A549 (cell line): ENCODE measurements around the gene COLEC12. TPM values are rescaled to one million over a fixed set of nuclear protein-coding genes. Genes with fewer than 3 reads are reported as not detected.

ENCODE experiments used
- ATAC-seq, 2 experiments: fragments of 200-7000 bp in 1 of 2; fragments of >200 bp in 1 of 2; cut with Nextera tagmentation in 1 of 2; cut with Tn5 transposase in 1 of 2; 3 replicates each; pipeline versions ENCODE4 v1.8.0 to v1.9.1; 2018 to 2020; ENCODE audit warnings: mild to moderate bottlenecking in 1 of 2, moderate library complexity in 1 of 2
- CTCF ChIA-PET: fragments of 300-600 bp; sonication (Branson Sonifier 250); formaldehyde crosslinking; extraction: SDS; loops from one replicate; lab custom pipeline; 2021; ENCODE audit warnings: antibody characterized with exemption, inconsistent platforms; lab: Yijun Ruan, JAX
- POLR2A ChIA-PET: fragments of 350-600 bp; formaldehyde crosslinking; extraction: SDS; loops from one replicate; lab custom pipeline; 2021; ENCODE audit warnings: antibody characterized with exemption, inconsistent platforms; lab: Yijun Ruan, JAX
- DNase-seq, 2 experiments: peaks; one replicate each; pipeline versions ENCODE4 v3.0.0 to v3.0.0-alpha.2; 2011 to 2016; ENCODE audit warnings: low read depth in 1 of 2, low spot score in 1 of 2
- FAIRE-seq: peaks from 2 replicates; lab custom pipeline; 2011; peaks lifted over from hg19 to GRCh38; lab: Jason Lieb, UNC
- H3K27ac ChIP-seq, 2 experiments: fragments of >200 bp; sonication (Bioruptor Twin); formaldehyde crosslinking; 3 replicates each; pipeline ENCODE4 v1.5.1; 2016 to 2017
- H3K4me1 ChIP-seq: fragments of >200 bp; sonication (Bioruptor Twin); formaldehyde crosslinking; 3 replicates; pipeline ENCODE4 v1.6.1; 2016
- H3K4me2 ChIP-seq: fragments of >200 bp; sonication (Bioruptor Twin); formaldehyde crosslinking; 3 replicates; pipeline ENCODE4 v1.6.1; 2016
- H3K4me3 ChIP-seq: fragments of >200 bp; sonication (Bioruptor Twin); formaldehyde crosslinking; 3 replicates; pipeline ENCODE4 v1.5.1; 2016
- H3K9me3 ChIP-seq: fragments of >200 bp; sonication (Bioruptor Twin); formaldehyde crosslinking; 3 replicates; pipeline ENCODE4 v1.6.1; 2016
- ATOH8 ChIP-seq: fragments of 250-450 bp; sonication (Bioruptor Pico); IDR thresholded peaks from 2 replicates; pipeline ENCODE4 v1.5.0; 2020; ENCODE audit warnings: low read depth, mild to moderate bottlenecking, moderate library complexity
- CBX2 ChIP-seq: fragments of 200-600 bp; sonication (generic); IDR thresholded peaks from 2 replicates; pipeline ENCODE4 v1.6.1; 2016; ENCODE audit warnings: low read depth, mild to moderate bottlenecking, borderline replicate concordance
- CBX8 ChIP-seq: fragments of 200-600 bp; sonication (generic); IDR thresholded peaks from 2 replicates; pipeline ENCODE4 v1.6.1; 2016
- EHF ChIP-seq: fragments of 250-450 bp; sonication (Bioruptor Pico); IDR thresholded peaks from 2 replicates; pipeline ENCODE4 v1.5.0; 2020; ENCODE audit warnings: mild to moderate bottlenecking
- ESRRA ChIP-seq: fragments of 150-350 bp; IDR thresholded peaks from 2 replicates; pipeline ENCODE4 v1.6.1; 2014; ENCODE audit warnings: mild to moderate bottlenecking, low read length, borderline replicate concordance
- FOSL2 ChIP-seq, 2 experiments: fragments of 450-650 bp in 1 of 2; fragments of >200 bp in 1 of 2; sonication (Bioruptor Twin) in 1 of 2; formaldehyde crosslinking; IDR thresholded peaks; 2 replicates each; pipeline versions ENCODE4 v1.5.0 to v1.6.1; 2016 to 2020; ENCODE audit warnings: mild to moderate bottlenecking in 1 of 2, moderate library complexity in 1 of 2
- HOXB13 ChIP-seq: fragments of 250-450 bp; sonication (Bioruptor Pico); IDR thresholded peaks from 2 replicates; pipeline ENCODE4 v1.5.0; 2020; ENCODE audit warnings: low read depth, mild to moderate bottlenecking, moderate library complexity
- HOXB5 ChIP-seq: fragments of 250-450 bp; sonication (Bioruptor Pico); IDR thresholded peaks from 2 replicates; pipeline ENCODE4 v1.5.0; 2020; ENCODE audit warnings: mild to moderate bottlenecking, moderate library complexity
- JUNB ChIP-seq: fragments of >200 bp; sonication (Bioruptor Twin); formaldehyde crosslinking; IDR thresholded peaks from 2 replicates; pipeline ENCODE4 v1.6.1; 2016
- KDM5A ChIP-seq: fragments of 200-600 bp; sonication (generic); IDR thresholded peaks from 2 replicates; pipeline ENCODE4 v1.6.1; 2016; ENCODE audit warnings: antibody characterized with exemption, mild to moderate bottlenecking
- MAFK ChIP-seq: fragments of 450-650 bp; IDR thresholded peaks from 2 replicates; pipeline ENCODE4 v1.6.1; 2014; ENCODE audit not compliant: partially characterized antibody
- MYC ChIP-seq: IDR thresholded peaks from 2 replicates; pipeline ENCODE4 v1.6.1; 2012; ENCODE audit warnings: mild to moderate bottlenecking, inconsistent platforms, low read length, improper control_type of control experiment, borderline replicate concordance
- NFE2L2 ChIP-seq: fragments of 150-350 bp; conservative IDR thresholded peaks from 2 replicates; pipeline ENCODE4 v1.6.1; 2014; ENCODE audit warnings: low read length
- PBX3 ChIP-seq: IDR thresholded peaks from 2 replicates; pipeline ENCODE4 v1.6.1; 2012
- PHF8 ChIP-seq: fragments of 200-600 bp; sonication (generic); IDR thresholded peaks from 2 replicates; pipeline ENCODE4 v1.6.1; 2016; ENCODE audit warnings: low read depth, mild to moderate bottlenecking, antibody characterized with exemption, moderate library complexity, borderline replicate concordance
- POLR2A ChIP-seq: IDR thresholded peaks from 2 replicates; pipeline ENCODE4 v1.6.1; 2012; ENCODE audit warnings: mild to moderate bottlenecking, low read length
- POLR2AphosphoS2 ChIP-seq: conservative IDR thresholded peaks from 2 replicates; pipeline ENCODE4 v1.6.1; 2012; ENCODE audit warnings: low read length, improper control_type of control experiment, inconsistent platforms
- RCOR1 ChIP-seq: fragments of 150-350 bp; IDR thresholded peaks from 2 replicates; pipeline ENCODE4 v1.6.1; 2014; ENCODE audit warnings: antibody characterized with exemption, low read length, low read depth
- USF2 ChIP-seq: fragments of 450-650 bp; IDR thresholded peaks from 2 replicates; pipeline ENCODE4 v1.6.1; 2014; ENCODE audit warnings: antibody characterized with exemption
- ZC3H11A ChIP-seq: fragments of 450-650 bp; IDR thresholded peaks from 2 replicates; pipeline ENCODE4 v1.6.1; 2014; ENCODE audit warnings: antibody characterized with exemption, mild to moderate bottlenecking
- ZNF302 ChIP-seq: fragments of 250-450 bp; sonication (Bioruptor Pico); IDR thresholded peaks from 2 replicates; pipeline ENCODE4 v1.9.0; 2021; ENCODE audit warnings: inconsistent platforms, mild to moderate bottlenecking, moderate library complexity
- ZSCAN20 ChIP-seq: fragments of 250-450 bp; sonication (Bioruptor Pico); IDR thresholded peaks from 2 replicates; pipeline ENCODE4 v1.8.0; 2022; ENCODE audit warnings: mild to moderate bottlenecking, moderate library complexity
- WGBS: methylation state at CpG from one replicate; pipeline ENCODE4 v1.1.6; 2017; ENCODE audit errors: missing lambda C conversion rate; 5-methylcytosine and 5-hydroxymethylcytosine counted together
- polyA plus RNA-seq, 4 experiments: library from polyadenylated mRNA; depleted of rRNA in 3 of 4; stranded (reverse); fragments of >200 nt; fragmentation: RNase III in 1 of 4; extraction: RNeasy Plus Mini Kit Qiagen cat#74134 plus additional on column Dnase treatment in 1 of 4; gene quantifications; 2 replicates in 3 of 4; 3 replicates in 1 of 4; pipeline ENCODE4 v1.2.3, GENCODE V29; 2011 to 2017
- TF ChIP-seq, protein P1 (sequence below): IDR thresholded peaks from 2 replicates; pipeline ENCODE4 v1.6.1; 2012
- TF ChIP-seq, protein P2 (sequence below): fragments of >200 bp; sonication (Bioruptor Twin); formaldehyde crosslinking; IDR thresholded peaks from 2 replicates; pipeline ENCODE4 v1.6.1; 2016

Gene COLEC12
- polyA plus RNA-seq, 2 of the 4 experiments (the other 2 are of a cell fraction) = 0.01 TPM; not detected in 1

DNA sequence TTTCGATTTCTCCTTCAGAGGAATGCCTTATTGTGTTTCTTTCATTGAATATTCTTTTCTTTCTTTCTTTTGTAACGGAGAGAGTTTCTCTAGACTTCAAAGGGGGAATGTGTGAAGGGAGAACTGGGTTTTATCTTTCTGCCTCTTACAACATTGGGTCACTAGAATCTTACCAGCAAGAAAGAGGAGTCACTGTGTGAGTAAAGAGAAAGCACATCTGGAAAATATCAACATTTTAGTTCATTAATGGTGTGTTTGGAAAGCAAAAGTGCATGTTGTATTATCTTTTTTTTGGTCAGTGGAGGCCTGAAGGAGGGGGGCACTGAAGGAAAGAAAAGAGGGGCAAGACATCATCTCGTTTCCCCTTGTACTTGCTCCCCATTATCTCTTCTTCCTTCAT, 146.0 kb downstream of the COLEC12 start:
- no peak for TF ChIP-seq HOXB13 (CRISPR knock-in tag)
- TF ChIP-seq, protein P1, sequence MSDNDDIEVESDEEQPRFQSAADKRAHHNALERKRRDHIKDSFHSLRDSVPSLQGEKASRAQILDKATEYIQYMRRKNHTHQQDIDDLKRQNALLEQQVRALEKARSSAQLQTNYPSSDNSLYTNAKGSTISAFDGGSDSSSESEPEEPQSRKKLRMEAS = no peak
- no peak for TF ChIP-seq JUNB
- TF ChIP-seq MYC = no peak
- TF ChIP-seq POLR2A = no peak
- TF ChIP-seq ZSCAN20 (CRISPR knock-in tag) = no peak
- no peak for TF ChIP-seq KDM5A
- no peak for TF ChIP-seq CBX8
- no peak for TF ChIP-seq POLR2AphosphoS2
- no peak for TF ChIP-seq MAFK
- no peak for TF ChIP-seq PHF8
- TF ChIP-seq, protein P2, sequence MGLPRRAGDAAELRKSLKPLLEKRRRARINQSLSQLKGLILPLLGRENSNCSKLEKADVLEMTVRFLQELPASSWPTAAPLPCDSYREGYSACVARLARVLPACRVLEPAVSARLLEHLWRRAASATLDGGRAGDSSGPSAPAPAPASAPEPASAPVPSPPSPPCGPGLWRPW = no peak
- no peak for TF ChIP-seq HOXB5 (CRISPR knock-in tag)
- no peak for TF ChIP-seq ZNF302 (CRISPR knock-in tag)
- no peak for TF ChIP-seq USF2
- no peak for TF ChIP-seq PBX3
- no peak for TF ChIP-seq ESRRA
- no peak for TF ChIP-seq CBX2
- TF ChIP-seq NFE2L2 = no peak
- TF ChIP-seq ATOH8 = no peak
- Histone ChIP-seq H3K4me2 (no peak overlapping the region), H3K9me3 (no peaks in the 10 kb centered on the region), H3K4me3 (no peak overlapping the region), H3K4me1 (no peaks in the 10 kb centered on the region), H3K27ac (no peak overlapping the region)
- DNase-seq (no peak), FAIRE-seq (no peak), ATAC-seq (no peak)
- ChIA-PET CTCF (no interaction called here), POLR2A (no interaction called here)
- WGBS = 5% methylated on average over 3 of the region's 3 CpGs

DNA sequence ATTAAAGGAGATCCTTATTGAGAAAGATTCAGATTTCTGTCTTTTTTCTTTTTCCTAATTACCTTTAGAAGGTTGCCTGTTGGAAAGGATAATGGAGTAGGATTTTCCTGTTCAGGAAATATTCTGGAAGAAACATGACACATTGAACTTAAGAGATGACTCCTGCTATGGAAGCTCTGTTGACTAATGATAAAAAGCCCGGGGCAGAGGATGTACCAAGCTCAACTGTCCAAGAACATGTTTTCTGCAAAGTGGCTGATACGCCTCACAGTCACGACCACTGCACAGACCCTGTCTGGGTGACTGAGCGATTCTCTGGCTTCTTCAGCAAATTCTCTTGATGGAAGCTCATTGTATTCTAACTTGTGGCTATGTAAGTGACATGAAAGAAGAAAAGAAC, 146.5 kb downstream of the COLEC12 start:
- no peak for ATAC-seq
- no peak for TF ChIP-seq FOSL2 (IDR thresholded peaks at IDR 0.05)
- no peak for TF ChIP-seq FOSL2 (CRISPR knock-in tag; IDR thresholded peaks at IDR 0.05)
- no peak for TF ChIP-seq EHF (CRISPR knock-in tag)
- no peak for TF ChIP-seq MYC
- no peak for TF ChIP-seq HOXB5 (CRISPR knock-in tag)
- TF ChIP-seq ZC3H11A = no peak
- DNase-seq = no peak
- no peak overlapping the region for H3K27ac ChIP-seq
- no peak for FAIRE-seq
- H3K4me3 ChIP-seq = no peak overlapping the region
- ChIA-PET POLR2A (no interaction called here), CTCF (no interaction called here)
- H3K4me1 ChIP-seq = no peaks in the 10 kb centered on the region
- WGBS = 28% methylated on average over 4 of the region's 4 CpGs
- no peak overlapping the region for H3K4me2 ChIP-seq
- no peaks in the 10 kb centered on the region for H3K9me3 ChIP-seq

DNA sequence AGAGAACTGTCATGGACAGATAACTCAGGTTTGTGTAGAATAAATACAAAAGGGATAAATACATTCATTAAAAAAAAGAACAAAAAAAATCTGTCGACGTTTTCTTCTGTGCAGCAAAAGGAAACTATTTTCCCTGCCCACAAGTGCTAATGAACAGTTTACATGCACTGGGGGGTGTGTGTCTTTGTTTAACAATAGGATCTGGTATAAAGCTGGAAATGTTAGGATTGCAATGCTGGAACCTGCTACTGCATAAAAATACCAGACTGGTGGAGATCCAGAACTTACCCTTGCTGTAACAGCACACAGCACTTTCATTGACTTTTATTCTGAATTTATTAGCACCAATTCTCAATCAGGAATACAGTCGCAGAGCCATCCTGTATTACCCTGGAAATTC, 148.1 kb downstream of the COLEC12 start:
- TF ChIP-seq RCOR1 (no peak), EHF (CRISPR knock-in tag) (no peak)
- POLR2A ChIA-PET = no interaction called here
- no peaks in the 10 kb centered on the region for H3K9me3 ChIP-seq
- H3K4me2 ChIP-seq = no peak overlapping the region
- no peak for ATAC-seq
- CTCF ChIA-PET = no interaction called here
- no peak for DNase-seq
- no peak for FAIRE-seq
- no peak overlapping the region for H3K27ac ChIP-seq
- WGBS = 44% methylated on average over 3 of the region's 3 CpGs
- H3K4me1 ChIP-seq = no peaks in the 10 kb centered on the region
- H3K4me3 ChIP-seq = no peak overlapping the region
